A549 (cell line): Measurements from ENCODE around the gene DHX58. TPM values are rescaled to one million over a fixed set of nuclear protein-coding genes. Genes with fewer than 3 reads are reported as not detected.

ENCODE experiments used
- ATAC-seq, 2 experiments: fragments of 200-7000 bp in 1 of 2; fragments of >200 bp in 1 of 2; cut with Nextera tagmentation in 1 of 2; cut with Tn5 transposase in 1 of 2; 3 replicates each; pipeline versions ENCODE4 v1.8.0 to v1.9.1; 2018 to 2020; ENCODE audit warnings: mild to moderate bottlenecking in 1 of 2, moderate library complexity in 1 of 2
- CTCF ChIA-PET: fragments of 300-600 bp; sonication (Branson Sonifier 250); formaldehyde crosslinking; extraction: SDS; loops from one replicate; lab custom pipeline; 2021; ENCODE audit warnings: antibody characterized with exemption, inconsistent platforms; lab: Yijun Ruan, JAX
- POLR2A ChIA-PET: fragments of 350-600 bp; formaldehyde crosslinking; extraction: SDS; loops from one replicate; lab custom pipeline; 2021; ENCODE audit warnings: antibody characterized with exemption, inconsistent platforms; lab: Yijun Ruan, JAX
- DNase-seq, 2 experiments: peaks; one replicate each; pipeline versions ENCODE4 v3.0.0 to v3.0.0-alpha.2; 2011 to 2016; ENCODE audit warnings: low read depth in 1 of 2, low spot score in 1 of 2
- FAIRE-seq: peaks from 2 replicates; lab custom pipeline; 2011; peaks lifted over from hg19 to GRCh38; lab: Jason Lieb, UNC
- H3K27ac ChIP-seq, 2 experiments: fragments of >200 bp; sonication (Bioruptor Twin); formaldehyde crosslinking; 3 replicates each; pipeline ENCODE4 v1.5.1; 2016 to 2017
- H3K4me1 ChIP-seq: fragments of >200 bp; sonication (Bioruptor Twin); formaldehyde crosslinking; 3 replicates; pipeline ENCODE4 v1.6.1; 2016
- H3K4me2 ChIP-seq: fragments of >200 bp; sonication (Bioruptor Twin); formaldehyde crosslinking; 3 replicates; pipeline ENCODE4 v1.6.1; 2016
- H3K4me3 ChIP-seq: fragments of >200 bp; sonication (Bioruptor Twin); formaldehyde crosslinking; 3 replicates; pipeline ENCODE4 v1.5.1; 2016
- H3K9me3 ChIP-seq: fragments of >200 bp; sonication (Bioruptor Twin); formaldehyde crosslinking; 3 replicates; pipeline ENCODE4 v1.6.1; 2016
- BCL3 ChIP-seq: fragments of >200 bp; sonication (Bioruptor Twin); formaldehyde crosslinking; IDR thresholded peaks from 3 replicates; pipeline ENCODE4 v1.6.1; 2016
- BHLHE40 ChIP-seq: IDR thresholded peaks from 2 replicates; pipeline ENCODE4 v1.6.1; 2012; ENCODE audit warnings: low read depth, low read length, inconsistent platforms
- CBX8 ChIP-seq: fragments of 200-600 bp; sonication (generic); IDR thresholded peaks from 2 replicates; pipeline ENCODE4 v1.6.1; 2016
- ESRRA ChIP-seq: fragments of 150-350 bp; IDR thresholded peaks from 2 replicates; pipeline ENCODE4 v1.6.1; 2014; ENCODE audit warnings: mild to moderate bottlenecking, low read length, borderline replicate concordance
- FOSB ChIP-seq: fragments of 250-450 bp; sonication (Bioruptor Pico); IDR thresholded peaks from 2 replicates; pipeline ENCODE4 v1.5.0; 2020; ENCODE audit warnings: mild to moderate bottlenecking, moderate library complexity
- GATA3 ChIP-seq: IDR thresholded peaks from 2 replicates; pipeline ENCODE4 v1.6.1; 2012; ENCODE audit warnings: borderline replicate concordance
- HOXB13 ChIP-seq: fragments of 250-450 bp; sonication (Bioruptor Pico); IDR thresholded peaks from 2 replicates; pipeline ENCODE4 v1.5.0; 2020; ENCODE audit warnings: low read depth, mild to moderate bottlenecking, moderate library complexity
- KDM1A ChIP-seq: fragments of 200-600 bp; sonication (generic); IDR thresholded peaks from 2 replicates; pipeline ENCODE4 v1.6.1; 2016; ENCODE audit warnings: low read depth, mild to moderate bottlenecking
- KDM5A ChIP-seq: fragments of 200-600 bp; sonication (generic); IDR thresholded peaks from 2 replicates; pipeline ENCODE4 v1.6.1; 2016; ENCODE audit warnings: antibody characterized with exemption, mild to moderate bottlenecking
- MAZ ChIP-seq: fragments of 150-350 bp; IDR thresholded peaks from 2 replicates; pipeline ENCODE4 v1.6.1; 2014; ENCODE audit warnings: antibody characterized with exemption, low read depth, low read length, borderline replicate concordance
- MYC ChIP-seq: IDR thresholded peaks from 2 replicates; pipeline ENCODE4 v1.6.1; 2012; ENCODE audit warnings: mild to moderate bottlenecking, inconsistent platforms, low read length, improper control_type of control experiment, borderline replicate concordance
- POLR2A ChIP-seq: IDR thresholded peaks from 2 replicates; pipeline ENCODE4 v1.6.1; 2012; ENCODE audit warnings: mild to moderate bottlenecking, low read length
- RAD21 ChIP-seq, 2 experiments: fragments of >200 bp in 1 of 2; sonication (Bioruptor Twin) in 1 of 2; formaldehyde crosslinking in 1 of 2; IDR thresholded peaks in 1 of 2; conservative IDR thresholded peaks in 1 of 2; 2 replicates in 1 of 2; 3 replicates in 1 of 2; pipeline ENCODE4 v1.6.1; 2012 to 2018; ENCODE audit warnings: inconsistent platforms in 1 of 2
- RCOR1 ChIP-seq: fragments of 150-350 bp; IDR thresholded peaks from 2 replicates; pipeline ENCODE4 v1.6.1; 2014; ENCODE audit warnings: antibody characterized with exemption, low read length, low read depth
- REST ChIP-seq: fragments of 200-600 bp; sonication (generic); IDR thresholded peaks from 2 replicates; pipeline ENCODE4 v1.6.1; 2016; ENCODE audit warnings: antibody characterized with exemption, mild to moderate bottlenecking, moderate library complexity
- SREBF2 ChIP-seq: fragments of 450-650 bp; IDR thresholded peaks from 2 replicates; pipeline ENCODE4 v1.6.1; 2014; ENCODE audit warnings: mild to moderate bottlenecking, moderate library complexity
- TP53 ChIP-seq: fragments of 250-450 bp; sonication (Bioruptor Pico); IDR thresholded peaks from 2 replicates; pipeline ENCODE4 v1.5.0; 2021; ENCODE audit warnings: mild to moderate bottlenecking, moderate library complexity
- WGBS: methylation state at CpG from one replicate; pipeline ENCODE4 v1.1.6; 2017; ENCODE audit errors: missing lambda C conversion rate; 5-methylcytosine and 5-hydroxymethylcytosine counted together
- polyA plus RNA-seq, 4 experiments: library from polyadenylated mRNA; depleted of rRNA in 3 of 4; stranded (reverse); fragments of >200 nt; fragmentation: RNase III in 1 of 4; extraction: RNeasy Plus Mini Kit Qiagen cat#74134 plus additional on column Dnase treatment in 1 of 4; gene quantifications; 2 replicates in 3 of 4; 3 replicates in 1 of 4; pipeline ENCODE4 v1.2.3, GENCODE V29; 2011 to 2017
- TF ChIP-seq, protein P1 (sequence below): fragments of 150-350 bp; IDR thresholded peaks from 2 replicates; pipeline ENCODE4 v1.6.1; 2014; ENCODE audit warnings: low read depth, mild to moderate bottlenecking, low read length
- TF ChIP-seq, protein P2 (sequence below): fragments of 250-450 bp; sonication (Bioruptor Pico); IDR thresholded peaks from 2 replicates; pipeline ENCODE4 v1.5.0; 2020; ENCODE audit warnings: low read depth, mild to moderate bottlenecking, moderate library complexity
- TF ChIP-seq, protein P3 (sequence below): IDR thresholded peaks from 2 replicates; pipeline ENCODE4 v1.6.1; 2012

The DHX58 gene
- polyA plus RNA-seq, 2 of the 4 experiments (the other 2 are of a cell fraction), result 0.37 to 0.59 TPM

DNA sequence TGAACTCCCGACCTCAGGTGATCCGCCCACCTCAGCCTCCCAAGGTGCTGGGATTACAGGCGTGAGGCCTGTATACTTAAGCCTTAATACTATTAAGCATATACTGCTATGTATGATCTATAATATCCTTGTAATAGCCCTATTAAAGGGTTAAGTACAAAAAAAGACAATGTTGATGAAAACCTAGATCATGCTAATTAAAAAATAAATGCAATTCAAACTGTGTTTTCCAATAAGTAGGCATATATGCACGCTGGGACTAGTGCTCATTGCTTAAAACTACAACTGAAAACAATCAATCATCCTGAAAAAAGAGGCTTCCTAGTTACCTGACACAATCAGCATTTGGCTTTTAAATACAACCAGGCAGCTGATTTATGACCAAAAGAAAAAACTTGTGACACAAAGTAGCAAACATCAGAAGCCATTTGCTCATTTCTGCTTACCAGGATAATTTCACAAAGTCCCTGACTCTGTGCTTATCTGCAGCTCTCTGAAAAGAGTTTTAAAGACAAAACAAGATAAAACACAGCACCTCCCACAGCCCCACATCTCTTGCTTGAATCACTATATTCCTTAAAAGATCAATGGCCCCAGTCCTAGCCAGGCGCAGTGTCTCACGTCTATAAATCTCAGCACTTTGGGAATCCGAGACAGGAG lies 25.3 kb downstream of the DHX58 start:
- H3K27ac ChIP-seq, result no peak overlapping the region
- H3K4me2 ChIP-seq, result no peak overlapping the region
- peaks cover 4% of the 10 kb centered on the region; the same call in 1 of the 3 replicates for H3K4me1 ChIP-seq
- ATAC-seq (no peak), FAIRE-seq (no peak), DNase-seq (no peak)
- ChIA-PET CTCF (interaction anchor here (0.6 to 39.5 kb wide), 10 partner anchors 8 to 275 kb away, joined by 3 to 658 read pairs (median 4); partner anchors contain the start of genes DNAJC7, KAT2A, NKIRAS2 and P3H4), POLR2A (no interaction called here)
- 79% methylated on average over 7 of the region's 7 CpGs for WGBS
- no peaks in the 10 kb centered on the region for H3K9me3 ChIP-seq
- H3K4me3 ChIP-seq, result no peak overlapping the region
- TF ChIP-seq FOSB (CRISPR knock-in tag) (no peak), CBX8 (no peak), REST (no peak), ESRRA (no peak), MYC (no peak), KDM5A (no peak), POLR2A (no peak), HOXB13 (CRISPR knock-in tag) (no peak), KDM1A (no peak), GATA3 (no peak), RAD21 (conservative IDR thresholded peaks at IDR 0.05 in 1 of 2, IDR thresholded peaks at IDR 0.05 in 1 of 2) (no peak), BCL3 (no peak), TP53 (CRISPR knock-in tag) (no peak), BHLHE40 (no peak), SREBF2 (no peak), MAZ (no peak), RCOR1 (no peak)
- TF ChIP-seq, protein P1, sequence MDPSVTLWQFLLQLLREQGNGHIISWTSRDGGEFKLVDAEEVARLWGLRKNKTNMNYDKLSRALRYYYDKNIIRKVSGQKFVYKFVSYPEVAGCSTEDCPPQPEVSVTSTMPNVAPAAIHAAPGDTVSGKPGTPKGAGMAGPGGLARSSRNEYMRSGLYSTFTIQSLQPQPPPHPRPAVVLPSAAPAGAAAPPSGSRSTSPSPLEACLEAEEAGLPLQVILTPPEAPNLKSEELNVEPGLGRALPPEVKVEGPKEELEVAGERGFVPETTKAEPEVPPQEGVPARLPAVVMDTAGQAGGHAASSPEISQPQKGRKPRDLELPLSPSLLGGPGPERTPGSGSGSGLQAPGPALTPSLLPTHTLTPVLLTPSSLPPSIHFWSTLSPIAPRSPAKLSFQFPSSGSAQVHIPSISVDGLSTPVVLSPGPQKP, result no peak
- TF ChIP-seq, protein P2, sequence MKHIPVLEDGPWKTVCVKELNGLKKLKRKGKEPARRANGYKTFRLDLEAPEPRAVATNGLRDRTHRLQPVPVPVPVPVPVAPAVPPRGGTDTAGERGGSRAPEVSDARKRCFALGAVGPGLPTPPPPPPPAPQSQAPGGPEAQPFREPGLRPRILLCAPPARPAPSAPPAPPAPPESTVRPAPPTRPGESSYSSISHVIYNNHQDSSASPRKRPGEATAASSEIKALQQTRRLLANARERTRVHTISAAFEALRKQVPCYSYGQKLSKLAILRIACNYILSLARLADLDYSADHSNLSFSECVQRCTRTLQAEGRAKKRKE (CRISPR knock-in tag), result no peak
- TF ChIP-seq, protein P3, sequence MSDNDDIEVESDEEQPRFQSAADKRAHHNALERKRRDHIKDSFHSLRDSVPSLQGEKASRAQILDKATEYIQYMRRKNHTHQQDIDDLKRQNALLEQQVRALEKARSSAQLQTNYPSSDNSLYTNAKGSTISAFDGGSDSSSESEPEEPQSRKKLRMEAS, result no peak
